Activated gamma-delta T cell (primary cell): ENCODE results near the gene IFNL1.
"Not testable (repeated sequence)": the region's sequence is repeated elsewhere in the genome, so short reads cannot be mapped to it uniquely, and the experiment has no call there.

Experiments used
- DNase-seq: peaks from one replicate; lab custom pipeline; 2025; lab: John Stamatoyannopoulos, UW
- total RNA-seq, 2 donors: gene quantifications; one replicate each; lab custom pipeline; 2026; lab: John Stamatoyannopoulos, UW

Gene IFNL1
- total RNA-seq, result 0.13 to 0.20 reads per million in 2 donors

GRCh38 chr19:39296055-39296645 is at the start of gene IFNL1:
Gene IFNL1 (plus strand): TSS chr19:39296407. CDS start chr19:39296422, 15 bp downstream.
- no peak for DNase-seq

- DNase-seq, result no peak
Measured at GRCh38 chr19:39246951-39247669, 49.1 kb upstream of the IFNL1 start.

- DNase-seq, result no peak
Measured at GRCh38 chr19:39247701-39248664, 48.2 kb upstream of the IFNL1 start.

GRCh38 chr19:39248806-39249205 is 47.4 kb upstream of the IFNL1 start, which contains the start of gene IFNL4:
Gene IFNL4 (minus strand): TSS chr19:39248856.
- DNase-seq, result no peak

GRCh38 chr19:39251081-39251480 is 45.1 kb upstream of the IFNL1 start:
- no peak for DNase-seq

GRCh38 chr19:39251846-39252245 is 44.4 kb upstream of the IFNL1 start:
- DNase-seq, result no peak

- no peak for DNase-seq
Measured at GRCh38 chr19:39252458-39252857, 43.7 kb upstream of the IFNL1 start.

- DNase-seq, result no peak
Measured at GRCh38 chr19:39253374-39254149, 42.6 kb upstream of the IFNL1 start.

- DNase-seq, result no peak
Measured at GRCh38 chr19:39254531-39255345, 41.5 kb upstream of the IFNL1 start.

- DNase-seq, result no peak
Measured at GRCh38 chr19:39257227-39257626, 39.0 kb upstream of the IFNL1 start.

GRCh38 chr19:39261704-39262103 is 34.5 kb upstream of the IFNL1 start:
- DNase-seq, result no peak

GRCh38 chr19:39262496-39262895 is 33.7 kb upstream of the IFNL1 start:
- no peak for DNase-seq

GRCh38 chr19:39263912-39264305 is 32.3 kb upstream of the IFNL1 start:
- DNase-seq, result no peak

GRCh38 chr19:39264306-39265290 is 31.6 kb upstream of the IFNL1 start:
- DNase-seq, result no peak

GRCh38 chr19:39265321-39265916 is 30.8 kb upstream of the IFNL1 start:
- DNase-seq, result no peak

GRCh38 chr19:39268085-39268484 is 28.1 kb upstream of the IFNL1 start, which contains the start of gene IFNL2:
Gene IFNL2 (plus strand): TSS chr19:39268396. CDS start chr19:39268569, 173 bp downstream.
- DNase-seq, result not testable (repeated sequence)

GRCh38 chr19:39268531-39269223 is 27.5 kb upstream of the IFNL1 start:
- not testable (repeated sequence) for DNase-seq

- DNase-seq, result not testable (repeated sequence)
Measured at GRCh38 chr19:39269369-39269768, 26.8 kb upstream of the IFNL1 start.
